SK-N-SH treated with all-trans-retinoic acid at 6 μM for 48 hours (cell line): ENCODE measurements around the gene TM9SF3.
A peak's percentile ranks its signal among the peaks of the same experiment; 100 is the strongest.

Experiments
- ATAC-seq: fragments of 200-7000 bp; cut with Tn5 transposase; 3 replicates; pipeline ENCODE4 v1.9.1; 2020; ENCODE audit warnings: mild to moderate bottlenecking, moderate library complexity
- ARNTL ChIP-seq: fragments of 450-650 bp; formaldehyde crosslinking; IDR thresholded peaks from 2 replicates; pipeline ENCODE4 v1.5.0; 2020; ENCODE audit warnings: low read depth, mild to moderate bottlenecking, moderate library complexity, borderline replicate concordance
- BACH2 ChIP-seq: fragments of 250-450 bp; sonication (Bioruptor Pico); IDR thresholded peaks from 2 replicates; pipeline ENCODE4 v1.9.0; 2021; ENCODE audit warnings: mild to moderate bottlenecking, borderline replicate concordance
- CREB5 ChIP-seq: fragments of 250-450 bp; sonication (Bioruptor Pico); IDR thresholded peaks from 2 replicates; pipeline ENCODE4 v1.5.1; 2020; ENCODE audit warnings: low read depth, mild to moderate bottlenecking, moderate library complexity
- CSDC2 ChIP-seq: fragments of 250-450 bp; sonication (Bioruptor Pico); IDR thresholded peaks from 2 replicates; pipeline ENCODE4 v1.5.0; 2020; ENCODE audit warnings: mild to moderate bottlenecking, moderate library complexity
- CSRNP3 ChIP-seq: fragments of 250-450 bp; sonication (Bioruptor Pico); IDR thresholded peaks from 2 replicates; pipeline ENCODE4 v1.5.1; 2021; ENCODE audit warnings: mild to moderate bottlenecking, moderate library complexity
- ESRRG ChIP-seq: fragments of 250-450 bp; sonication (Bioruptor Pico); IDR thresholded peaks from 2 replicates; pipeline ENCODE4 v1.6.1; 2021; ENCODE audit warnings: mild to moderate bottlenecking
- GLIS3 ChIP-seq: fragments of 250-450 bp; sonication (Bioruptor Pico); IDR thresholded peaks from 2 replicates; pipeline ENCODE4 v1.5.0; 2020; ENCODE audit warnings: mild to moderate bottlenecking, moderate library complexity
- ISL1 ChIP-seq: fragments of 250-450 bp; sonication (Bioruptor Pico); IDR thresholded peaks from 2 replicates; pipeline ENCODE4 v2.1.2; 2022; ENCODE audit warnings: mild to moderate bottlenecking, moderate library complexity
- OSR1 ChIP-seq: fragments of 250-450 bp; sonication (Bioruptor Pico); IDR thresholded peaks from 2 replicates; pipeline ENCODE4 v1.8.0; 2022; ENCODE audit warnings: moderate library complexity, mild to moderate bottlenecking, inconsistent platforms
- PATZ1 ChIP-seq: fragments of 250-450 bp; sonication (Bioruptor Pico); IDR thresholded peaks from 2 replicates; pipeline ENCODE4 v1.8.0; 2020; ENCODE audit warnings: mild to moderate bottlenecking, moderate library complexity, borderline replicate concordance
- POU6F1 ChIP-seq: fragments of 250-450 bp; sonication (Bioruptor Pico); IDR thresholded peaks from 2 replicates; pipeline ENCODE4 v1.8.0; 2021; ENCODE audit warnings: low read depth, mild to moderate bottlenecking, moderate library complexity, borderline replicate concordance
- PPARA ChIP-seq: fragments of 250-450 bp; sonication (Bioruptor Pico); IDR thresholded peaks from 2 replicates; pipeline ENCODE4 v1.5.0; 2020; ENCODE audit warnings: mild to moderate bottlenecking, borderline replicate concordance
- RARB ChIP-seq: fragments of 250-450 bp; sonication (Bioruptor Pico); IDR thresholded peaks from 2 replicates; pipeline ENCODE4 v1.8.0; 2021; ENCODE audit warnings: mild to moderate bottlenecking, moderate library complexity
- SNAI2 ChIP-seq: fragments of 250-450 bp; sonication (Bioruptor Pico); IDR thresholded peaks from 2 replicates; pipeline ENCODE4 v1.5.0; 2020; ENCODE audit warnings: mild to moderate bottlenecking, moderate library complexity
- TOX ChIP-seq: fragments of 250-450 bp; sonication (Bioruptor Pico); IDR thresholded peaks from 2 replicates; pipeline ENCODE4 v1.8.0; 2021; ENCODE audit warnings: mild to moderate bottlenecking, moderate library complexity, borderline replicate concordance
- TSHZ2 ChIP-seq: fragments of 250-450 bp; sonication (Bioruptor Pico); IDR thresholded peaks from 2 replicates; pipeline ENCODE4 v1.5.0; 2020; ENCODE audit warnings: mild to moderate bottlenecking, moderate library complexity
- ZC3H10 ChIP-seq: fragments of 250-450 bp; sonication (Bioruptor Pico); IDR thresholded peaks from 2 replicates; pipeline ENCODE4 v1.5.1; 2021; ENCODE audit warnings: mild to moderate bottlenecking, moderate library complexity
- ZFP3 ChIP-seq: fragments of 250-450 bp; sonication (Bioruptor Pico); IDR thresholded peaks from 2 replicates; pipeline ENCODE4 v1.5.0; 2020; ENCODE audit warnings: mild to moderate bottlenecking, moderate library complexity
- ZNF565 ChIP-seq: fragments of 450-650 bp; formaldehyde crosslinking; conservative IDR thresholded peaks from 2 replicates; pipeline ENCODE4 v1.5.0; 2020; ENCODE audit warnings: low read depth, mild to moderate bottlenecking, moderate library complexity
- ZNF70 ChIP-seq: fragments of 450-650 bp; formaldehyde crosslinking; IDR thresholded peaks from 2 replicates; pipeline ENCODE4 v1.5.0; 2020; ENCODE audit warnings: mild to moderate bottlenecking, moderate library complexity
- ZNF8 ChIP-seq: fragments of 450-650 bp; formaldehyde crosslinking; IDR thresholded peaks from 2 replicates; pipeline ENCODE4 v1.5.0; 2020; ENCODE audit warnings: mild to moderate bottlenecking, moderate library complexity

The TM9SF3 gene

GRCh38 chr10:96517284-96517683 is 69.5 kb downstream of the TM9SF3 start (continued):
- TF ChIP-seq PATZ1 (CRISPR knock-in tag), result no peak

GRCh38 chr10:96516337-96516736 is 70.5 kb downstream of the TM9SF3 start:
- no peak for ATAC-seq
- TF ChIP-seq ZNF565 (CRISPR knock-in tag) (no peak), ZNF70 (no peak), PPARA (no peak), BACH2 (no peak), ZFP3 (CRISPR knock-in tag) (no peak), ISL1 (no peak), RARB (no peak), CSDC2 (CRISPR knock-in tag) (no peak), CREB5 (CRISPR knock-in tag) (no peak), TSHZ2 (CRISPR knock-in tag) (no peak), TOX (CRISPR knock-in tag) (no peak), POU6F1 (CRISPR knock-in tag) (no peak), SNAI2 (CRISPR knock-in tag) (no peak), ESRRG (CRISPR knock-in tag) (no peak), OSR1 (no peak)

GRCh38 chr10:96513698-96514561 is 72.9 kb downstream of the TM9SF3 start, which contains the start of gene TLL2:
Gene TLL2 (minus strand): TSS chr10:96513926. CDS start chr10:96513685, 241 bp downstream.
- TF ChIP-seq CSRNP3 (no peak), CREB5 (CRISPR knock-in tag) (no peak), RARB (no peak), PATZ1 (CRISPR knock-in tag) (no peak), TSHZ2 (CRISPR knock-in tag) (no peak), ARNTL (no peak), ESRRG (CRISPR knock-in tag) (no peak), BACH2 (no peak), OSR1 (no peak), ISL1 (no peak), SNAI2 (CRISPR knock-in tag) (no peak), GLIS3 (CRISPR knock-in tag) (no peak), ZNF565 (CRISPR knock-in tag) (no peak), CSDC2 (CRISPR knock-in tag) (no peak), PPARA (no peak), ZC3H10 (no peak), ZNF8 (no peak)
- peak; percentile 96 for ATAC-seq
